ENCODE measurements around the gene LRRC49.

DNA sequence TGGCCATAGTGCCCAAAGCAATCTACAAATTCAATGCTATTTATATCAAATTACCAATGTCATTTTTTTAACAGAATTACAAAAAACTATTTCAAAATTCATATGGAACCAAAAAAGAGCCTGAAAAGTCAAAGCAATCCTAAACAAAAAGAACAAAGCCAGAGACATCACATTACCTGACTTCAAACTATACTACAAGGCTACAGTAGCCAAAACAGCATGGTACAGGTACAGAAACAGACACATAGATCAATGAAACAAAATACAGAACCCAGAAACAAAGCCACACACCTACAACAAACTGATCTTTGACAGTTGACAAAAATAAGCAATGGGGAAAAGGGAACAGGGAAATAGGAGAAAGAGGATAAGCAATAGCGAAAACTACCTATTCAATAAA is 196.1 kb downstream of the LRRC49 start:
- TF ChIP-seq CTCF (IDR thresholded peaks at IDR 0.05) (no peak), POLR2A (IDR thresholded peaks at IDR 0.05) (no peak)

All from adrenal gland (tissue), 5 donors.